CD4-positive, alpha-beta T cell treated with Interleukin-12 subunit alpha and Interleukin-12 subunit beta, for 1 hour (primary cell): Measurements from ENCODE around the gene STARD4.

Source experiments
- DNase-seq: peaks from one replicate; pipeline ENCODE4 v3.0.0-alpha.2; 2020

The STARD4 gene

DNA sequence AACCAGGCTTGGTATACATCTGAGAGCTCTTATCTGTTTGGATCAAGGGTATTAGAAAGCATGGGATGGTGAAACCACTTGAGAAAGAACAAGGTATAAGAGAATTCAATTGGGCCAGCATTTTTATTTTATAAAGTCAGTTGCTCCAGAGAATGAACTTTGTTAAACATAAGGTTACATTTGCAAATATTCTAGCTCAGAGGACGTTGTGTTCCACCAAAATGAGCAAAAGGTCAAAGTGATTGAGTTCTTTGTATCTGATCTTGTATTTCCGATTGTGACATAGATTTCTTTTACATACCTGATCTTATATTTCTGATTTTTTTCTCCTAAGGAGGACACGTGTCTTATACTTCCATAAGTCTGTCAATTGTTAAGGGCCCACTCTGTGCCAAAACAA lies 8.6 kb upstream of the STARD4 start:
- no peak for DNase-seq

- DNase-seq = no peak
Observed at GRCh38 chr5:111518777-111519176, 6.4 kb upstream of the STARD4 start.

GRCh38 chr5:111517853-111518501 lies 5.6 kb upstream of the STARD4 start:
- DNase-seq = no peak

DNA sequence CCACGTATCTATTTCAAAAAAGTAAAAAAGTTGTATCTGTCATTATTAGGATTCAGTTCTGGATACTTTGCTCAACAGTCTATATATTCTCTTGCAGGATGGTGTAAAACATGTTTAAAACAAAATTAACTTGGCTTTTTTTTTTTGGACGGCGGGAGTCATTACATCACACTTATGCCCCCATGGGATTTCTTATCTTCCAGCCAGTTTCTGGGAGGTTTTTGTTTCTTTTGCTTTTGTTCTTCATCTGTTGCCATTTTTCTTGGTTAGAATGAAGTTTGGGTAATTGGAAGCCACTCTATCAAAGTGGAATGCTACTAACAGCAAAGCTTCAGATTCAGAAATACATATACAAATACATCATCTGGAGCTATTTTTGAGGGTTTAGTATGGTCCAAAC lies 1.8 kb upstream of the STARD4 start:
- no peak for DNase-seq

- DNase-seq = no peak
Observed at GRCh38 chr5:111513131-111513520, 791 bp upstream of the STARD4 start.

GRCh38 chr5:111511831-111512374 lies 432 bp downstream of the STARD4 start:
- no peak for DNase-seq

GRCh38 chr5:111511174-111511830 lies 1.0 kb downstream of the STARD4 start:
- DNase-seq = no peak

DNA sequence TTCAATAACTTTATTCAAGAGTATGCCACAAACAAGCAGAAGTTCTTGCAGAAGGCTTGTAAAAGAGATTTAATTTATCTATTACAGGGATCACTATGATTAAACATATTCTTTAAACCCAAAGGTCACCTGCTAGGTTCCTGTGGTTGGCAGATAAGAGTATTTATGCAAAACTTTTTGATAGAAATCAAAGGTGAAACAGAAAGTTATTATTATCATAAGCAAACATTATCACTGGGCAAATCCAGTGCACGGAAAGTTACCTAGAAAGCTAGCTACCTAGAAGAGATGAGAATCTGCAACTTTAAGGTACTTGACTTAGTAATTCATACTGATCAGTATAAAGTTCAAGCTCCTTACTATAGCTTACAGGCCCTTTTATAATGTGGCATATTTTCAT lies 3.2 kb downstream of the STARD4 start:
- DNase-seq = peak; percentile 26

DNA sequence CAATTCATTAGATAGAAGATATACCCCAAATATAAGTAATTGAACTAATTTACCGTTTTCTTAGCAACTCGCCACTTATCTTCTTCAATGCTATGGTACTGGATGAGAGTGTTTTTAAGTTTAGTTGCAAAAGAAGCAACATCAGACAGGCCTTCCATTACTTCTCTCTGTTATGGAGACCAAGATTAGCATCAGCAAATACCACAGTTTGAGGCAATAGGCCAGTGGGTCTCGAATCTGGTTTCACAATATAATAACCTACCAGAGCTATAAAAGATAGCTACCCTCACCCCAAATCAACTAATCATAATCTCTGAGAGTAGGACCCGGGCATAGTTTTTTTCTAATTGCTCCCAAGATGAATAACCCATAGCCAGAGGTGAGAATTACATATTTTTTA lies 5.1 kb downstream of the STARD4 start:
- DNase-seq = no peak

DNA sequence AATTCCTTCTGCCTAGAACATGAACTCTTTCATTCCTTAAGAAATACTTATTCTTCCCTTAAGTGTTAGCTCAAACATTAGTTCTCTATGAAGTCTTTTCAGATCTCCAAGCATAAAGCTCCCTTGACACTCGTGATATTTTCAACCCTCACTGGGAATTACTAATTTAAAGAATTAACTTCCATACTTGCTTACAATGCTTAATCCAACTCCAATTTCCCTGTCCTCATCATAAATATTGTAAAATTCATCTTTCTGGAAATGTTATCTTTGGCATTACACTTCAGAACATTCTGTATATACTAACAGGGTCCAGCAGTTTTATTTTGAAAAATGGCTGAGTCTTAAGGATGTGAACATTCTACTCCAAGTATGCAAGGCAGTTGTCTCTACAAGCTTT lies 7.2 kb downstream of the STARD4 start:
- no peak for DNase-seq

- no peak for DNase-seq
Observed at GRCh38 chr5:111502956-111503355, 9.4 kb downstream of the STARD4 start.

DNA sequence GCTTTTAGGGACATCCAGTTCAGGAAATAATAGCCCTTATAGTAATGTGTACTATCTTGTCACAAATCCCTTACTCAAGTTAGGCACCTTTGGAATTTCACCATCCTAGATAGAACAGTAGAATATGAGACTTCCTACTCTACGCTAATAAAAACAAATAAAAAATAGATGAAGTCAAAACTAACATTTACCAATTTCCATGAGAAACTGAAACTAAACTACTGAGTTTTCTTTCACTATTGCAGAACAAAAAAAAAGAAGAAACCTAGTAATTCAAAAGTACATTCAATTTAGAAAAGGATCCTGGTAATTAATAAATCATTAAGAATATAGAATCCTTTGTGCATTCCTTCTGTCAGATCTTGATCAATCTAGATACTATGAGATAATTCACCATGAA lies 14.0 kb downstream of the STARD4 start:
- no peak for DNase-seq

GRCh38 chr5:111495159-111495558 lies 17.2 kb downstream of the STARD4 start:
- DNase-seq = no peak

- DNase-seq = no peak
Observed at GRCh38 chr5:111494355-111494999, 17.9 kb downstream of the STARD4 start.

DNA sequence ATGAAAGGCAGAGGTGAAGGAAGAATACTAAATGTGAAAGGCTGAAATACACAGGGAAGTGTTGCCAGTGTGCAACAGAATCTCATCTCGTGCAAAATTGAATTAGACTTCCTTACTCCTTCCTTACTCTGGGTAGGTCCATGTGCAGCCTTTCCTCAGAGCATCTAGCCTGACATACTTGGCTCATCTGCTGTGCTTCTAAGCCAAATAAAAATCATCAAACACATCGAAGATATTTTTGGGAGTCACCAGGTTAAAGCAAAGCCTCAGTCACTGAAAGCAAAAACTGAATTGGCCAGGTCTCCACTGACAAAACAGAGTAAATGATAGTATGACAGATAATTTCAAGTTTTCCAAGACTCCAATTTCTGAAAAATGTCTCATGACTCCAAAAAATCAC lies 19.3 kb downstream of the STARD4 start:
- DNase-seq = no peak

DNA sequence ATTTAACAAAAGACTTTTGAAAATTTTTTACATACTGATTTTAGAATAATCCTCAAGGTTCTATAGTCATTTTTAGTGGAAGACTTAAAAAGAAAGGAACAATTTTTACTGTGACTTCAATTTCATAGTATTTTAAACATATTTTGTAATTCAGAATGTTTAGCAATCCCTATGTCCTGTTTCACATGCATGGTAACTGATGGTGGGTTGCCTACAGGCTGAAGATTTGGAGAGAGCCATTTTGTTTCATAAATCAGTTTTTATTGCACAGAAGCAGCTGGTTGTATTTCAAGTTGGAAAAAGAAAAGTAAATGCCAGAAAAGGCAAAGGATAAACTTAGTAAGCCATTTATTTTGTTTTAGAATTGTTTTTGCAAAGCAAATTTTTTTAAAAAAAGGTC lies 24.0 kb downstream of the STARD4 start:
- no peak for DNase-seq

GRCh38 chr5:111486926-111487325 lies 25.4 kb downstream of the STARD4 start:
- no peak for DNase-seq

DNA sequence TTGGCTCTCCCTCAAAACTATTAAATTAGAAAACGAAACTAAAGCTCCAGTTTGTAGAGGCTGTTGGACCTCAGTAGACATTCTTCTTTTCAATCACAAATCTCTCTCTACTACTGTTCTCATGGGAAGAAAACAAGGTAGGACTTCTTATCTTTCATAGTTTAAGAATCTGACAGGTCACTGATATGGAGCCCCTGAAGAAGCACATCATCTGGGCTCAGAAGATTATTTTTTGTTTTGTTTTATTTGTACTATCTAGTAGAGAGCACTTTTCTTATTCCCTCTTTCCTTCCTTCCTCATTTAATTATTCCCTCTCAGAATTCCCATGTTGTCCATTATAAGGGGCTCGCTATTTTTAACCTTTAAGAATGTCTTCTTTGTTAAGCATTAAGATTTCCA lies 26.3 kb downstream of the STARD4 start:
- DNase-seq = no peak

DNA sequence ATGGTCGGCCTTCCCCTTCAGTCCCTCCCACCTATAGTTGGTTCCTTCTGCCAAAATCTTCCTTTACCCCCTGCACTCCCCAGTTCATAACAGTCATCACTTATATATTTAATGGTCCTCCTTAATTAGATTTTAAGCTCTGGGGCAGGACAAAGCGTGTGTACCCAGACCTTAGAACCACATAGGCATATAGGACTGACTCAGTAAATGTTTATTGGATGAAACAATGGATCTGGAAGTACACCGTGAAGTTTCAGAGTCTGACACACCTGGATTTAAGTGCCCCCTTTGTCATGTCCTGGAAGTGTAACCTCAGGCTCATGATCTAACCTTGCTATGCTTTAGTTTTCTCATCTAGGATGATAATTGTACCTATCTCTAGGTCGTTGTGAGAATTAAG lies 32.0 kb downstream of the STARD4 start:
- no peak for DNase-seq

GRCh38 chr5:111478898-111479297 lies 33.4 kb downstream of the STARD4 start:
- no peak for DNase-seq

DNA sequence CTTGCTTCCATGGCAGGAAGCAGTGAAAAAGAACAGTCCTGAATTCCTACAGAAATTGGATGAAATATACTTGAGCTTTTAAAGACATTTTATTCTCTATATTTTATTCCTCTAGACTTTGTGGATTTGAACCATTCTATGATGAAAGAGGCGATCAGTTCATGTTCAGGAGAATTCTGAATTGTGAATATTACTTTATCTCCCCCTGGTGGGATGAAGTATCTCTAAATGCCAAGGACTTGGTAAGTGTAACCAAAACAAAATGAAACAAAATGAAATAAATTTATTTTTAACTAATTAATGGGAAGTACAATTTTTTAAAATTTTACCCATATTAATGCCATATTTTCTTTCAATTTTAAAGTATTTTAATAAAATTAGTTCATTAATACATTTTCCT lies 34.1 kb downstream of the STARD4 start:
- DNase-seq = no peak

- DNase-seq = no peak
Observed at GRCh38 chr5:111472579-111472978, 39.8 kb downstream of the STARD4 start.

DNA sequence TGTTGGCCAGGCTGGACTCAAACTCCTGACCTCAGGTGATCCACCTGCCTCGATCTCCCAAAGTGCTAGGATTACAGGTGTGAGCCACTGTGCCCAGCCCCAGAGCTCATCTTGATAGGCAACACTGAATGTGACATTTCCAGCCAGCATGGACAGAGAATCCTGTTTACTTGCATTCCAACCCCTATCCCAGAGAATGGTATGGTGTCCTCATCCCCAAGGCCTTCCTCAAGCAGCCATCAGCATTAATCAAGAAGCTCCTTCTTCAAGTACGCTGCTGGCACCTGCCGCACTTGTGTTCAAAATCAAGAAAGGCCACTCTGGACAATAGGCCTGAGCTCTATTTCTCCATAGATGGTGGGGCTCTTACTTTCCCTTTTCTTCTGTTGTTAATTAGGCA lies 40.2 kb downstream of the STARD4 start:
- no peak for DNase-seq

DNA sequence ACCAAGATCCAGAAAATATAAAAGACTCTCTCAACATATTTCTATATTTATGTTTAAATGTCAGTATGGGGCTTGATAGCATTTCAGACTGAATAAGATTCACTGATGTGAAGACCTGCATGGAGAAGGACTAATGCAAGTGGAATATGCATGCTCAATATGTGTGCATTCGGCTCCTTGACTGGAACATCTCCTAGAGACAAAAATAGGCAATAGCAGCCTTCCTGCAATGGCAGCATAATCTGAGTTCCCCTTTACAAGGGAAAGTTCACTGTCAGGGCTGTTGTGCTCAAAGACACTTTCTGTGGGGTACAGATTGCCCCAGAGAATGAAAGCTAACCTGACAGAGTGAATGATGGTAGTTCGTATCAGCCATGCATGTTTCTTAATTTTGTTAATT lies 42.4 kb downstream of the STARD4 start:
- no peak for DNase-seq
